ENCODE measurements around the gene ATAD1. TPM values are rescaled to one million over a fixed set of nuclear protein-coding genes. Genes with fewer than 3 reads are reported as not detected.

The ATAD1 gene
- total RNA-seq, 2 experiments from 2014 or later, result 33.7 to 38.7 TPM

DNA sequence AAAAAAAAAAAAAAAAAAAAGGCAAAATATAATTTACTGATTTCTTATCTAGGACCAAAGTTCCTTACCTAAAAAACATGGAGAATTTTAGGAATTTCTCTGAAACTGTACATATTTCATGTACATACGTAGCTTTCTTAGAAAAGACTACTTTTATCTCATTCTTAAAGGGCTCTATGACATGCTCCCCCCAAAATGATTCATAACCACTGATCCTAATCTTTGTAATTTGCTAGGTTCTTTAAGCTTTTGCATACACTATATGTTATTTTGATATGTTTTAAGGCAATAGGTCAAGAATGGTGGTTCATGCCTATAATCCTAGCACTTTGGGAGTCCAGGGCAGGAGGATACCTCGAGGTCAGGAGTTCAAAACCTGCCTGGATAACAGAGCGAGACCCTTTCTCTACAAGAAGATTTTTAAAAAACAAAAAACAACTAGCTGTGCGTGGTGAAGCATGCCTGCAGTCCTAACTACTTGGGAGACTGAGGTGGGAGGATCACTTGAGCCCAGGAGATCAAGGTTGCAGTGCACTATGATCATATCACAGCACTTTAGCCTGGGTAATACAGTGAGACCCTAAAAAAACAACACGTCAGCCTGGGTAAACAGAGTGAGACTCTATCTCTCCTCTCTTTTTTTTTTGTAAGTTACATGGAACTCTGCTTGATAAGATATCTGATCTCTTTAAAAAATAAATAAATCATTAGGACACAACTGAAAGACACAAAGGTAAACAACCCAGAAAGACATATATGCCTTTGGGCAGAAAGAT is 54.8 kb downstream of the ATAD1 start:
- no peak overlapping the region for H3K4me3 ChIP-seq (ENCODE audit: low read length)
- no peak for ATAC-seq (ENCODE audit: poor library complexity)
- no peaks in the 10 kb centered on the region for H3K27me3 ChIP-seq (ENCODE audit: control insufficient read depth in 1 of 2, insufficient read depth in 2 of 2, low read length in 2 of 2)
- CTCF ChIA-PET, result interaction anchor here (0.6 kb wide), 1 partner anchor 90 kb away, joined by 3 read pairs; no protein-coding TSS in a partner anchor
- Mint-ChIP-seq H3K27me3 (no peaks in the 10 kb centered on the region), H3K27ac (no peak overlapping the region), H3K4me1 (ENCODE audit: low read depth) (peaks cover 5% of the 10 kb centered on the region), H3K36me3 (ENCODE audit: low read depth) (peaks cover 74% of the 10 kb centered on the region), H3K9me3 (no peaks in the 10 kb centered on the region), H3K4me3 (no peak overlapping the region)
- no peak overlapping the region for H3K27ac ChIP-seq (ENCODE audit: low read depth in 1 of 2, low read length in 2 of 2)
- H3K36me3 ChIP-seq (ENCODE audit: insufficient read depth, low read length), result peaks cover 48% of the 10 kb centered on the region
- H3K4me1 ChIP-seq (ENCODE audit: insufficient read depth, low read length), result no peaks in the 10 kb centered on the region
- DNase-seq, result no peak
- intact Hi-C loops (cut with DNase I, micrococcal nuclease), result loop anchor here in 1 of 2 experiments (10.0 kb wide), 1 partner anchor 228 kb away; no protein-coding TSS in a partner anchor
- POLR2A ChIA-PET, result no interaction called here
- TF ChIP-seq, protein P1, sequence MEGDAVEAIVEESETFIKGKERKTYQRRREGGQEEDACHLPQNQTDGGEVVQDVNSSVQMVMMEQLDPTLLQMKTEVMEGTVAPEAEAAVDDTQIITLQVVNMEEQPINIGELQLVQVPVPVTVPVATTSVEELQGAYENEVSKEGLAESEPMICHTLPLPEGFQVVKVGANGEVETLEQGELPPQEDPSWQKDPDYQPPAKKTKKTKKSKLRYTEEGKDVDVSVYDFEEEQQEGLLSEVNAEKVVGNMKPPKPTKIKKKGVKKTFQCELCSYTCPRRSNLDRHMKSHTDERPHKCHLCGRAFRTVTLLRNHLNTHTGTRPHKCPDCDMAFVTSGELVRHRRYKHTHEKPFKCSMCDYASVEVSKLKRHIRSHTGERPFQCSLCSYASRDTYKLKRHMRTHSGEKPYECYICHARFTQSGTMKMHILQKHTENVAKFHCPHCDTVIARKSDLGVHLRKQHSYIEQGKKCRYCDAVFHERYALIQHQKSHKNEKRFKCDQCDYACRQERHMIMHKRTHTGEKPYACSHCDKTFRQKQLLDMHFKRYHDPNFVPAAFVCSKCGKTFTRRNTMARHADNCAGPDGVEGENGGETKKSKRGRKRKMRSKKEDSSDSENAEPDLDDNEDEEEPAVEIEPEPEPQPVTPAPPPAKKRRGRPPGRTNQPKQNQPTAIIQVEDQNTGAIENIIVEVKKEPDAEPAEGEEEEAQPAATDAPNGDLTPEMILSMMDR (IDR thresholded peaks at IDR 0.05), result no peak
- no peaks in the 10 kb centered on the region for H3K9me3 ChIP-seq (ENCODE audit: control insufficient read depth in 1 of 2, insufficient read depth in 1 of 2, low read length in 2 of 2)

DNA sequence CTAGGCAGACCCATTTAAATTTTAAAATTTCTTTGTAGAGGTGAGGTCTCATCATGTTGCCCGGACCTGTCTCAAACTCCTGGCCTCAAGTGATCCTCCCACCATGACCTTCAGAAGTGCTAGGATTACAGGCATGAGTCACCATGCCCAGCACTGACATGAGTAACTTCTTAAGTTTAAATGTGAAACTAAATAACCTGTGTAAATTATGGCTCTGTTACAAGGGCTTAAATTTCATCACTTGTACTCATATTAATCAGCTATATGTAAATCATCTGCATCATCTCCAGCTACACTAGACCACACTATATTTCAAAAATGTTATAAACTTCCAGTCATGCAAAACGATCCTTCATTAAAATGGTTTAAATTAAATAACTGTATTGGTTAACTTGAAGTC is 56.1 kb downstream of the ATAD1 start:
- CTCF ChIA-PET, result no interaction called here
- H3K36me3 Mint-ChIP-seq (ENCODE audit: low read depth), result peaks cover 61% of the 10 kb centered on the region
- H3K4me3 ChIP-seq (ENCODE audit: low read length), result no peak overlapping the region

DNA sequence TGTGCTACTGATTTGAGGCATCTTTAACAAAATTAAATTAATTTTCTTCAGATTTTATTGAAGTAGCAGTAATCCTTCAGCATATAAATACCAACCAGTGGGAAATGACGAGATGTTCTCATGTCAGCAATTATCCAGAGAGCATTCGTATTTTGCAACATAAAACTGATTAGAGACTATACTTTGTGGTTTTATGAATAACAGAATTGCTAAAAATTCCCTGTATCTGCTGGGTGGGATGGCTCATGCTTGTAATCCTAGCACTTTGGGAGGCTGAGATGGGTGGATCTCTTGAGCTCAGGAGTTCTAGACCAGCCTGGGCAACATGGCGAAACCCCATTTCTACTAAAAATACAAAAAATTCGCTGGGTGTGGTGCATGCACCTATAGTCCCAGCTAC is 56.9 kb downstream of the ATAD1 start:
- DNase-seq, result no peak
- no peak overlapping the region for H3K4me3 ChIP-seq (ENCODE audit: low read length)
- no peaks in the 10 kb centered on the region for H3K27me3 ChIP-seq (ENCODE audit: control insufficient read depth in 1 of 2, insufficient read depth in 2 of 2, low read length in 2 of 2)
- ChIA-PET POLR2A (no interaction called here), CTCF (no interaction called here)
- H3K27me3 Mint-ChIP-seq, result no peaks in the 10 kb centered on the region
- H3K36me3 ChIP-seq (ENCODE audit: insufficient read depth, low read length), result peaks cover 36% of the 10 kb centered on the region
- ATAC-seq (ENCODE audit: poor library complexity), result no peak
- TF ChIP-seq, protein P1 (IDR thresholded peaks at IDR 0.05), result no peak
- H3K4me3 Mint-ChIP-seq, result no peak overlapping the region
- peaks cover 59% of the 10 kb centered on the region for H3K36me3 Mint-ChIP-seq (ENCODE audit: low read depth)
- no peaks in the 10 kb centered on the region for H3K9me3 Mint-ChIP-seq
- no peak overlapping the region for H3K27ac Mint-ChIP-seq
- peaks cover 5% of the 10 kb centered on the region for H3K4me1 Mint-ChIP-seq (ENCODE audit: low read depth)
- no peaks in the 10 kb centered on the region for H3K4me1 ChIP-seq (ENCODE audit: insufficient read depth, low read length)
- H3K27ac ChIP-seq (ENCODE audit: low read depth in 1 of 2, low read length in 2 of 2), result no peak overlapping the region
- H3K9me3 ChIP-seq (ENCODE audit: control insufficient read depth in 1 of 2, insufficient read depth in 1 of 2, low read length in 2 of 2), result no peaks in the 10 kb centered on the region
- intact Hi-C loops (cut with DNase I, micrococcal nuclease), result loop anchor here in 1 of 2 experiments (10.0 kb wide), 1 partner anchor 226 kb away; no protein-coding TSS in a partner anchor

More for the DNA sequence above, 56.1 kb downstream of the ATAD1 start:
- ATAC-seq (ENCODE audit: poor library complexity), result no peak
- H3K9me3 Mint-ChIP-seq, result no peaks in the 10 kb centered on the region
- no peaks in the 10 kb centered on the region for H3K27me3 ChIP-seq (ENCODE audit: control insufficient read depth in 1 of 2, insufficient read depth in 2 of 2, low read length in 2 of 2)
- H3K36me3 ChIP-seq (ENCODE audit: insufficient read depth, low read length), result peaks cover 39% of the 10 kb centered on the region
- H3K27ac ChIP-seq (ENCODE audit: low read depth in 1 of 2, low read length in 2 of 2), result no peak overlapping the region
- H3K27ac Mint-ChIP-seq, result no peak overlapping the region
- H3K4me1 ChIP-seq (ENCODE audit: insufficient read depth, low read length), result no peaks in the 10 kb centered on the region
- no peaks in the 10 kb centered on the region for H3K27me3 Mint-ChIP-seq
- no peaks in the 10 kb centered on the region for H3K9me3 ChIP-seq (ENCODE audit: control insufficient read depth in 1 of 2, insufficient read depth in 1 of 2, low read length in 2 of 2)
- POLR2A ChIA-PET, result no interaction called here
- TF ChIP-seq, protein P1 (IDR thresholded peaks at IDR 0.05), result no peak
- H3K4me3 Mint-ChIP-seq, result no peak overlapping the region
- DNase-seq, result peak in 3 of 14 experiments; percentile 14 to 33 (median 24)
- intact Hi-C loops (cut with DNase I, micrococcal nuclease), result loop anchor here in 1 of 2 experiments (10.0 kb wide), 1 partner anchor 227 kb away; no protein-coding TSS in a partner anchor
- peaks cover 5% of the 10 kb centered on the region for H3K4me1 Mint-ChIP-seq (ENCODE audit: low read depth)

Measured in CD4-positive, alpha-beta T cell (primary cell).